ENCODE measurements around the gene TRIM54. TPM values are rescaled to one million over a fixed set of nuclear protein-coding genes. Genes with fewer than 3 reads are reported as not detected.
"Not testable (repeated sequence)": the region's sequence is repeated elsewhere in the genome, so short reads cannot be mapped to it uniquely, and the experiment has no call there.

Gene TRIM54
- total RNA-seq, 1 donor from 2014 or later, result not detected

- H3K27ac ChIP-seq, result no peak overlapping the region
- intact Hi-C loops (cut with DNase I), result no loop called here
- peaks cover 97% of the 10 kb centered on the region for H3K36me3 ChIP-seq
- no peaks in the 10 kb centered on the region for H3K9me3 ChIP-seq
- no peaks in the 10 kb centered on the region for H3K4me1 ChIP-seq
- H3K4me3 ChIP-seq, result no peak overlapping the region
- DNase-seq (no peak), ATAC-seq (no peak)
- no peaks in the 10 kb centered on the region for H3K27me3 ChIP-seq
- no peak for TF ChIP-seq CTCF (IDR thresholded peaks at IDR 0.05)
Observed at GRCh38 chr2:27336173-27336572, 53.9 kb downstream of the TRIM54 start.

- Histone ChIP-seq H3K27ac (no peak overlapping the region), H3K4me1 (no peaks in the 10 kb centered on the region), H3K27me3 (no peaks in the 10 kb centered on the region), H3K4me3 (no peak overlapping the region), H3K36me3 (peaks cover 15% of the 10 kb centered on the region), H3K9me3 (no peaks in the 10 kb centered on the region)
- intact Hi-C loops (cut with DNase I), result no loop called here
- no peak for ATAC-seq
- no peak for DNase-seq
- TF ChIP-seq CTCF (IDR thresholded peaks at IDR 0.05), result no peak
Observed at GRCh38 chr2:27347641-27348040, 65.4 kb downstream of the TRIM54 start.

GRCh38 chr2:27350106-27350693 lies 68.0 kb downstream of the TRIM54 start:
- ATAC-seq (no peak), DNase-seq (no peak)
- H3K4me1 ChIP-seq, result peaks cover 16% of the 10 kb centered on the region
- TF ChIP-seq CTCF (IDR thresholded peaks at IDR 0.05), result no peak
- peaks cover 5% of the 10 kb centered on the region for H3K36me3 ChIP-seq
- no peak overlapping the region for H3K27ac ChIP-seq
- H3K27me3 ChIP-seq, result no peaks in the 10 kb centered on the region
- intact Hi-C loops (cut with DNase I), result no loop called here
- no peaks in the 10 kb centered on the region for H3K9me3 ChIP-seq
- no peak overlapping the region for H3K4me3 ChIP-seq

- Histone ChIP-seq H3K9me3 (no peaks in the 10 kb centered on the region), H3K27ac (no peak overlapping the region), H3K4me3 (no peak overlapping the region), H3K4me1 (peaks cover 23% of the 10 kb centered on the region), H3K27me3 (no peaks in the 10 kb centered on the region), H3K36me3 (peaks cover 5% of the 10 kb centered on the region)
- intact Hi-C loops (cut with DNase I), result no loop called here
- no peak for ATAC-seq
- TF ChIP-seq CTCF (IDR thresholded peaks at IDR 0.05), result no peak
- no peak for DNase-seq
Observed at GRCh38 chr2:27351802-27352598, 69.8 kb downstream of the TRIM54 start.

GRCh38 chr2:27353386-27353761 lies 71.1 kb downstream of the TRIM54 start:
- H3K36me3 ChIP-seq; H3K9me3 ChIP-seq; ATAC-seq; H3K4me3 ChIP-seq; H3K27me3 ChIP-seq; DNase-seq; intact Hi-C loops (cut with DNase I); H3K27ac ChIP-seq: not testable (repeated sequence)
- peaks cover 31% of the 10 kb centered on the region for H3K4me1 ChIP-seq

GRCh38 chr2:27353762-27354596 lies 71.8 kb downstream of the TRIM54 start:
- Histone ChIP-seq H3K27ac (no peak overlapping the region), H3K36me3 (no peaks in the 10 kb centered on the region), H3K4me3 (no peak overlapping the region), H3K4me1 (peaks cover 32% of the 10 kb centered on the region), H3K9me3 (no peaks in the 10 kb centered on the region), H3K27me3 (no peaks in the 10 kb centered on the region)
- intact Hi-C loops (cut with DNase I), result no loop called here
- ATAC-seq (no peak), DNase-seq (no peak)
- no peak for TF ChIP-seq CTCF (IDR thresholded peaks at IDR 0.05)

Measured in upper lobe of right lung (tissue), 1 donor.